CD4-positive, alpha-beta T cell (primary cell): Measurements from ENCODE around the gene ZBTB40. TPM values are rescaled to one million over a fixed set of nuclear protein-coding genes. Genes with fewer than 3 reads are reported as not detected.

ENCODE experiments used
- ATAC-seq: fragments of 200-7000 bp; cut with Tn5 transposase; one replicate; pipeline ENCODE4 v1.10.0; 2022; ENCODE audit warnings: mild to moderate bottlenecking; ENCODE audit not compliant: poor library complexity
- CTCF ChIA-PET: fragments of 350-600 bp; sonication (Branson Sonifier 250); formaldehyde crosslinking; loops from one replicate; lab custom pipeline; 2021; ENCODE audit warnings: antibody characterized with exemption, inconsistent platforms; lab: Charles Lee
- POLR2A ChIA-PET: fragments of 350-600 bp; sonication (Branson Sonifier 250); formaldehyde crosslinking; loops from one replicate; lab custom pipeline; 2021; ENCODE audit warnings: antibody characterized with exemption, inconsistent platforms; lab: Charles Lee
- DNase-seq, 14 experiments: peaks; one replicate each; pipeline ENCODE4 v3.0.0-alpha.2; 2013 to 2020; ENCODE audit warnings: mixed read lengths in 2 of 14
- H3K27ac ChIP-seq, 2 donors: one replicate each; pipeline versions ENCODE4 v1.5.1 to v1.7.0; 2013; ENCODE audit warnings: low read length in 2 of 2, low read depth in 1 of 2, mild to moderate bottlenecking in 1 of 2
- H3K27me3 ChIP-seq, 2 experiments: 1 replicate in 1 of 2; 2 replicates in 1 of 2; pipeline versions ENCODE4 v1.6.1 to v1.7.0; 2013; ENCODE audit warnings: low read length in 2 of 2, control low read depth in 1 of 2, mild to moderate bottlenecking in 1 of 2, moderate library complexity in 1 of 2; ENCODE audit not compliant: insufficient read depth in 2 of 2, control insufficient read depth in 1 of 2
- H3K36me3 ChIP-seq: one replicate; pipeline ENCODE4 v1.6.1; 2013; ENCODE audit warnings: low read length, control low read depth; ENCODE audit not compliant: insufficient read depth
- H3K4me1 ChIP-seq: one replicate; pipeline ENCODE4 v1.6.1; 2013; ENCODE audit warnings: low read length, control low read depth; ENCODE audit not compliant: insufficient read depth
- H3K4me3 ChIP-seq: one replicate; pipeline ENCODE4 v1.5.1; 2013; ENCODE audit warnings: mild to moderate bottlenecking, low read length, moderate library complexity
- H3K9me3 ChIP-seq, 2 experiments: 1 replicate in 1 of 2; 2 replicates in 1 of 2; pipeline versions ENCODE4 v1.6.1 to v1.7.0; 2013; ENCODE audit warnings: low read length in 2 of 2, mild to moderate bottlenecking in 2 of 2, control low read depth in 1 of 2, moderate library complexity in 1 of 2; ENCODE audit not compliant: control insufficient read depth in 1 of 2, insufficient read depth in 1 of 2
- H3K27ac Mint-ChIP-seq: one replicate; pipeline ENCODE4 v1.8.0; 2020; ENCODE audit warnings: mixed read lengths
- H3K27me3 Mint-ChIP-seq: one replicate; pipeline ENCODE4 v1.8.0; 2021; ENCODE audit warnings: mixed read lengths
- H3K36me3 Mint-ChIP-seq: one replicate; pipeline ENCODE4 v1.8.0; 2021; ENCODE audit warnings: low read depth, mixed read lengths
- H3K4me1 Mint-ChIP-seq: one replicate; pipeline ENCODE4 v1.8.0; 2021; ENCODE audit warnings: low read depth, mixed read lengths
- H3K4me3 Mint-ChIP-seq: one replicate; pipeline ENCODE4 v1.8.0; 2020; ENCODE audit warnings: mild to moderate bottlenecking, mixed read lengths
- H3K9me3 Mint-ChIP-seq: one replicate; pipeline ENCODE4 v1.8.0; 2020; ENCODE audit warnings: mixed read lengths
- CTCF ChIP-seq: fragments of 200-600 bp; IDR thresholded peaks from one replicate; pipeline ENCODE4 v1.8.0; 2022; ENCODE audit warnings: antibody characterized with exemption, mild to moderate bottlenecking
- intact Hi-C, 2 experiments: fragments of 100-400 bp; cut with DNase I in 1 of 2; cut with micrococcal nuclease in 1 of 2; formaldehyde crosslinking; loops; one replicate each; pipeline versions ENCODE4 v1.15.1 to v1.9.0; 2023 to 2025; cut with DNase I, micrococcal nuclease
- total RNA-seq, 174 experiments: library from RNA in 2 of 174; stranded (reverse) in 2 of 174; gene quantifications; one replicate each; pipeline ENCODE4 v1.2.3 and lab custom pipeline; 2021 to 2026

Gene ZBTB40
- total RNA-seq, 2 experiments from 2014 or later = 28.4 to 30.6 TPM

- intact Hi-C loops = no loop called here
- CTCF ChIA-PET = no interaction called here
- Histone ChIP-seq H3K36me3 (no peaks in the 10 kb centered on the region), H3K27me3 (peaks cover 0 to 9% of the 10 kb centered on the region in 2 experiments), H3K4me3 (no peak overlapping the region), H3K9me3 (no peaks in the 10 kb centered on the region), H3K27ac (no peak overlapping the region), H3K4me1 (peaks cover 6% of the 10 kb centered on the region)
- no peak for TF ChIP-seq CTCF
- Mint-ChIP-seq H3K36me3 (no peaks in the 10 kb centered on the region), H3K27me3 (peaks cover 10% of the 10 kb centered on the region), H3K9me3 (no peaks in the 10 kb centered on the region), H3K4me3 (no peak overlapping the region), H3K4me1 (peaks cover 9% of the 10 kb centered on the region), H3K27ac (no peak overlapping the region)
- ATAC-seq (no peak), DNase-seq (no peak)
- POLR2A ChIA-PET = no interaction called here
These were observed 91.2 kb downstream of the ZBTB40 start for GRCh38 chr1:22542886-22543285.

- Mint-ChIP-seq H3K9me3 (no peaks in the 10 kb centered on the region), H3K4me3 (no peak overlapping the region), H3K27me3 (peaks cover 18% of the 10 kb centered on the region), H3K4me1 (peaks cover 9% of the 10 kb centered on the region), H3K27ac (no peak overlapping the region), H3K36me3 (no peaks in the 10 kb centered on the region)
- intact Hi-C loops = no loop called here
- H3K36me3 ChIP-seq = no peaks in the 10 kb centered on the region
- H3K27me3 ChIP-seq = peaks cover 4 to 15% of the 10 kb centered on the region in 2 experiments
- H3K27ac ChIP-seq = no peak overlapping the region
- POLR2A ChIA-PET = no interaction called here
- no peak for ATAC-seq
- H3K4me1 ChIP-seq = peaks cover 3% of the 10 kb centered on the region
- CTCF ChIA-PET = no interaction called here
- no peak overlapping the region for H3K4me3 ChIP-seq
- no peak for DNase-seq
- TF ChIP-seq CTCF = no peak
- H3K9me3 ChIP-seq = peaks cover 0 to 6% of the 10 kb centered on the region in 2 experiments
These were observed 92.0 kb downstream of the ZBTB40 start for GRCh38 chr1:22543679-22544078.

- H3K4me3 ChIP-seq = no peak overlapping the region
- no peak overlapping the region for H3K27ac ChIP-seq
- H3K9me3 Mint-ChIP-seq = no peaks in the 10 kb centered on the region
- no peak overlapping the region for H3K4me3 Mint-ChIP-seq
- H3K9me3 ChIP-seq = peaks cover 0 to 6% of the 10 kb centered on the region in 2 experiments
- peaks cover 1% of the 10 kb centered on the region for H3K4me1 Mint-ChIP-seq
- H3K36me3 Mint-ChIP-seq = no peaks in the 10 kb centered on the region
- no peak for DNase-seq
- H3K36me3 ChIP-seq = no peaks in the 10 kb centered on the region
- ChIA-PET POLR2A (no interaction called here), CTCF (no interaction called here)
- H3K27ac Mint-ChIP-seq = no peak overlapping the region
- H3K4me1 ChIP-seq = no peaks in the 10 kb centered on the region
- H3K27me3 ChIP-seq = peaks cover 5 to 17% of the 10 kb centered on the region in 2 experiments
- TF ChIP-seq CTCF = no peak
- H3K27me3 Mint-ChIP-seq = peaks cover 27% of the 10 kb centered on the region
- intact Hi-C loops = no loop called here
- ATAC-seq = no peak
These were observed 93.0 kb downstream of the ZBTB40 start for GRCh38 chr1:22544606-22545005.
